ENCODE measurements around the gene GYPB.
"Not testable (repeated sequence)": the region's sequence is repeated elsewhere in the genome, so short reads cannot be mapped to it uniquely, and the experiment has no call there.

GYPB gene

DNA sequence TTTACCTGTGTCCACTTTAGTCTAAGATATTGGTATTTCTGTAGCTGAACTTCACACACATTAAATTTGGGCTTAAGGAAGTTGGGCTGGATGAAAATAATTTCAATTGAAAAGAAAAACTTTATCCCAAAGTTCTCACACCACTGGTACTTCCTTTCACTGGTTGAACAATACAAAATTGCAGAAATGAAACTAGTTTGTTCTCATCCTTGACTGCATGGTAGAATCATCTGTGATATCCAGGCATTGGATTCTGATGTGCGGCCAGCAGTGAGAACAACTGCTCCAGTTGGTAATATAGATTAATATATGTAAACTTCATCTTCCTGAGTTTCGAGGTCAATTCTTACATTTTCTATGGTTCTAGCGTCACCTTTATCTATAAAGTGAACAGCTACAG lies 10.6 kb downstream of the GYPB start:
- DNase-seq (ENCODE audit: low spot score), result not testable (repeated sequence)

GRCh38 chr4:144007960-144008359 lies 11.2 kb downstream of the GYPB start:
- not testable (repeated sequence) for DNase-seq (ENCODE audit: low spot score)

DNA sequence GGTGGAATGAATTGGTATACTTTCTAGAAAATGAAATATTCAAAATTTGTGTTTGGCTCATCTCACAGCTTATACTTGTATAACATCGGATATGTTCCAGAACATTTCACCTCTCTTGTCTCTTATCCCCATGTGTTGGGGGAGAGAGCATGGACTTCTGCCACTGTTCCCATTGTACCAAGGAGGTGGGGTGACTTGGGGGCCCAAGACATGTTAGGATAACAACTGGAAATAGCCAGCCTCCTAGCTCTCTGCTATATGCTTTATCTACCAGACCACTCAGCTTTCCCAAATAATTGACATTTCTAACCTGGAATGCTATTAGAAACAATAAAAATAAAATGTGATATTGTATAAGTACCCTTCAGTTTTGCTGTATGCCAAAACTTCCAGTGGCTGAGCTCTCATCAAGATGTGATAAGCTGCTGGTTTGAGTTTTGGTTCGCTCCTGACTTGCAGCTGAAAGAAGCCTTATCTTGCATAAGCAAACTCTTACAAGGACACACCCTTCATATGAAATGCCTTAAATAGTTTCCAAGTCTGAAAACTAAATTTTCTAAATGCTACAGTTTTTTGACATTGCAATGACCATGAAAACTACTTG lies 12.9 kb downstream of the GYPB start:
- DNase-seq (ENCODE audit: low spot score), result not testable (repeated sequence)

DNA sequence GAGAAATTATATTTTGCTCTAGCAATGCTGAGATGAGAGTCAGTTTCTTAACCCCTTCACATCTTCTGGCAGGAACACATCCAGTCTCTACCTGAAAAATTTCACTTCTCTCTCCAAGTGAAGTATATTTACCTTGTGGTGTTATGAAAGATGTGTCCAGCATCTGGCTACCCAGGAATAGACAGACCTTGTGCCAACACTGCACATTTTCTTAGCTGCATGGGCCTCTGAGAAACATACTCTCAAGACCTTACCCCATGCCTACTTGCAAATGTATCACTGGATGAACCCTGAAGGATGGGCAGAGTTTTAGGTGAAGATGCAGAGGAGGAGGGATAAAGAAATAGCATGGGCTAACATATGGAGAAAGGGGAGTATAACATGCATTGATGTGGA lies 13.6 kb downstream of the GYPB start:
- DNase-seq (ENCODE audit: low spot score), result not testable (repeated sequence)

- not testable (repeated sequence) for DNase-seq (ENCODE audit: low spot score)
Measured at GRCh38 chr4:144004868-144005557, 14.2 kb downstream of the GYPB start.

DNA sequence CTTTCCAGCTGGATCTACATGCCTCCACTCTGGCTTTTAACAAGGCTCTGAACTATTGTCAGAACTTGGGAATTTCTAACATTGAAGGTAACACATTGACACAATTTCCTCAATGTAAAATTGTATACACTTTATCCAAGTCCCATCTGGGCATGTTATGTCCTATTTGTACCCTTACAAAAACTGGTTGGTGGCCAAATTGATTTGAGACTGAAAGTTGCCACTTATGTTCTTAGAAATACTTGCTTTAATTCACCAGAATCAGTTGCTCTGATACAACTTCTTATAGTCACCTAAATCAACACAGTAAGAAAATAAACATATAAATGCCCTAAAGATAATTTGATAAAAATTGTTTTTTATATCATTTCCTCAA lies 15.3 kb downstream of the GYPB start:
- not testable (repeated sequence) for DNase-seq (ENCODE audit: low spot score)

- DNase-seq (ENCODE audit: low spot score), result not testable (repeated sequence)
Measured at GRCh38 chr4:144003205-144003889, 15.8 kb downstream of the GYPB start.

DNA sequence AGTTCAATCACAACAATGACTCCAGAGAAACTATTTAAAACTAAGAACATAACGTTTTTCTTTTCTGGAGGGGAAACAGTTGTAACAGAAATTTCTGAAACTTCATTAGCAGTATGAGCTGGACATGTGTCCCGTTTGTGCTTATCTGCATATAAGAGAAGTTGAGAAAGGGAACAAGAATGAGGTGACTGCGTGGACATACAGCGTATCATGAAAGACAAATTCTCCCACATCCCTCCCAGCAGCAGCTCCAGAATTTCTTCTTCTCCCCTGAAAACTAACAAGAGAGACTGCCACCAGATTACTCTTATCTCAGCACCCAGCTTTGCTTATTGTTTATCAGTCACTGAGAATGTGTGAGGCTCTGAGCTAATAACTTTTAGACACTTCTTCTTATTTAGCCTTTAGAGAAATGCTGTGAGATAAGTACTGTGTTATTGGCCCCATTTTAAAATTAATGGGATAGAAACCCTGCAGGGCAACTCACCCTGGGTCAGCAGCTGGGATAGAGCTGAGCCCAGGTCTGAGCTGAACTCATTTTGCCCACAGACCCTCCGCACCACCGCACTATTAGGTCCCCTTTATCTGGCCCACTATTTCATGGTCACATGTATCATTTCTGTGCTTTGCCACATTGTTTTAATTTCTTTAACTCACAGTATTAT lies 18.7 kb downstream of the GYPB start:
- DNase-seq (ENCODE audit: low spot score), result not testable (repeated sequence)

DNA sequence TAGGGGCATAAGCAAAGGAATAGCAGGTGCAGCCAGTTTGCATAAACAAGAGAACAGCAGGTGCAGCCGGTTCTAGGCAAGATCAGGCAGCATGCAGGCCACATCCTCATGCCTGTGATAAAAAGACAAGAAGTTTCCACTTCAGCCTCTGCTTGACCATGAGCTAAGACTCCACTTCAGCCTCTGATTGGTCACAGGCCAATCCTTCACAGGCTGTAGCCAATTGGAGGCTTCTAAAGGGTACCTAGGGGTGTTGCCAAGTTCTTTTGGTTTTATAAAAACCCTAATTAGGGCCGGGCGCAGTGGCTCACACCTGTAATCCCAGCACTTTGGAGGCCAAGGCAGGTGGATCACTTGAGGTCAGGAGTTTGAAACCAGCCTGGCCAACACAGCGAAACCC lies 23.0 kb downstream of the GYPB start:
- DNase-seq (ENCODE audit: low spot score), result not testable (repeated sequence)

- not testable (repeated sequence) for DNase-seq (ENCODE audit: low spot score)
Measured at GRCh38 chr4:143991761-143992160, 27.4 kb downstream of the GYPB start.

DNA sequence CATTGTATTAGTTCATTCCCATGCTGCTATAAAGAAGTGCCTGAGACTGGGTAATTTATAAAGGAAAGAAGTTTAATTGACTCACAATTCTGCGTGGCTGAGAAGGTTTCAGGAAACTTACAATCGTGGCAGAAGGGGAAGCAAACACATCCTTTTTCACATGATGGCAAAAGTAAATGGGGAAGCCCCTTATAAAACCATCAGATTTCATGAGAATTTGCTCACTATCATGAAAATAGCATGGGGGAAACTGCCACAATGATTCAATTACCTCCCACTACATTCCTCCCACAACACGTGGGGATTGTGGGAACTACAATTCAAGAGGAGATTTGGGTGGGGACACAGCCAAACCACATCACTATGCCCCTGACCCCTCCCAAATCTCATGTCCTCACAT lies 28.5 kb downstream of the GYPB start:
- not testable (repeated sequence) for DNase-seq (ENCODE audit: low spot score)

- no peak for DNase-seq (ENCODE audit: low spot score)
Measured at GRCh38 chr4:143986180-143986579, 33.0 kb downstream of the GYPB start.

GRCh38 chr4:143980776-143981175 lies 38.4 kb downstream of the GYPB start:
- DNase-seq (ENCODE audit: low spot score), result not testable (repeated sequence)

DNA sequence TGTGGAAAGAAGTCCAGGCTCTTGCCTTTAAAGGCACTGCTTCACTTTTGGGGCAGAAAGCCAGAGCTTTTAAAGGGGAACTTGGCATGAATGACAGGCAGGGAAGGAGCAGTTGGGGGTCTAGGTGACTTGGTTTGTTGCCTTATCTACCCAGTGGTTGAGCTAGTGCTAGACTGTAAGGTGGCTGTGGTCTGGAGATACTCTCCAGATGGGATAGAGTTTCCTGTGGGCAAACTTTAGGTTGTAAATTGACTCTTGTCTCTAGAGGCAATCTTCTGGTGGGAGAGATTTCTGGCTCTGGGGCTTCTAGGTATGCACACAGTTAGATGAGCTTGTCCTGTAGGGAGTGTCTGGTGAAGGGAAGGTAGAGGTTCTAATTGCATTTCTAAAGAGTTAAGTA lies 43.7 kb downstream of the GYPB start:
- DNase-seq (ENCODE audit: low spot score), result not testable (repeated sequence)

DNA sequence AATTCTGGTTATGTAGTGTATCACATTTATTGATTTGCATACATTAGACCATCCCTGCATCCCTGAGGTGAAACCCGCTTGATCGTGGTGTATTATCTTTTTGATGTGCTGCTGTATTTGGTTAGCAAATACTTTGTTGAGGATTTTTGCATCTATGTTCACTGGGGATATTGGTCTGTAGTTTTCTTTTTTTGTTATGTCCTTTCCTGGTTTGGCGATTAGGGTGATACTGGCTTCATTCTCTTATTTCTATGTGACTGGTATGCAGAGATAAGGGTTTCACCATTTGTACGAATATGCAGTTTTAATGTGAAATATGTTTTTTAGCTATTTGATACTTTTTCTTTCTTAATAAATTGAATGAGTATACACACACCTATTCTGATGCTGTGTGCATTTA lies 45.2 kb downstream of the GYPB start:
- not testable (repeated sequence) for DNase-seq (ENCODE audit: low spot score)

DNA sequence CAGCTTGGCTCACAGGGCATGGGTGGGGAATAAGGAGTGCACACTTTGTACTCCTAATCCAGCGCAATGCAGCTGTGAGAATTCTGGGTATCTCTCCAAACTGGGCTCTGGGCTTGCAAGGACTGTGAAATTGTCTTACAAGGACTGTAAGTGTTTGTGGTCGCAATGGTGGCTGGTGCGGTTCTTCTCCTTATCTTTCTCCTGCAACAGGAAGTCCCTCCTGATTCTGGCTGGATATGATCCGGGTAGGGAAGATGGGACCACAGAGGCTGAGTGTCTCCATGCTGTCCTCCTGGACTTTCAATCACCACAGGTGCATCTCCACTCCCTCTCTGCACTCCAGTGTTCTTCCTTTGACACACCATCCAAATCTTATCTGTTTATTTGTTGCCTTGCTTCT lies 58.1 kb downstream of the GYPB start:
- no peak for DNase-seq (ENCODE audit: low spot score)

DNA sequence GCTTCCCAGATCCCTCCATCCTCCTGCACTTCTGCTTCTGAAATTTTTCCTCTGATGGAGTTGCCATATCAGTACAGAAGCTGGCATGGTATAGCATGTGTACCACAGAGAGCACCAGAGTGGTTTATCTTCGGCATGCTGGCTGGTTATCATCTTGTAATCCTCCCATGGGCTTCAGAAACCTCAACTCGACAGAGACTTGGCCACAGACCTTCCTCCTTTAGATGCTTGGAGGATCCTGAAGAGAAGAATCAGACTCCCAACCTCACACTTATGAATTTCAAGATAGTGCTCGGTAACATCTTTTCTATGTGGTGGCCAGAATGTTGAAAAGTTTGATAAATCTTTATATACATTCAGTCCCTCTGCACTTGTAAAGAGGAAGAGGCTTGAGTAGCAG lies 63.9 kb downstream of the GYPB start:
- DNase-seq (ENCODE audit: low spot score), result not testable (repeated sequence)

DNA sequence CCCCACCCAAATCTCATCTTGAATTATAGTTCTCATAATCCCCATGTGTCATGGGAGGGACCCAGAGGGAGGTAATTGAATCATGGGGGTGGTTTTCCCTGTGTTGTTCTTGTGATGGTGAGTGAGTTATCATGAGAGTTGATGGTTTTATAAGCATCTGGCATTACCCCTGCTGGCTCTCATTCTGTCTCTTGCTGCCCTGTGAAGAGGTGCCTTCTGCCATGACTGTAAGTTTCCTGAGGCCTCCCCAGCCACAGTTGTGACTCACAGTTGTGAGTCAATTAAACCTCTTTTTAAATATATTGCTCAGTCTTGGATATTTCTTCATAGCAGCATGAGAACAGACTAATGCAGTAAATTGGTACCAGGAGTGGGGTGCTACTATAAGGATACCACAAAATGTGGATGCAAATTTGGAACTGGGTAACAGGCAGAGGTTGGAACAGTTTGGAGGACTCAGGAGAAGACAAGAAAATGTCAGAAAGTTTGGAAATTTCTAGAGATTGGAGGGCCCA lies 67.7 kb downstream of the GYPB start:
- not testable (repeated sequence) for DNase-seq (ENCODE audit: low spot score)

DNA sequence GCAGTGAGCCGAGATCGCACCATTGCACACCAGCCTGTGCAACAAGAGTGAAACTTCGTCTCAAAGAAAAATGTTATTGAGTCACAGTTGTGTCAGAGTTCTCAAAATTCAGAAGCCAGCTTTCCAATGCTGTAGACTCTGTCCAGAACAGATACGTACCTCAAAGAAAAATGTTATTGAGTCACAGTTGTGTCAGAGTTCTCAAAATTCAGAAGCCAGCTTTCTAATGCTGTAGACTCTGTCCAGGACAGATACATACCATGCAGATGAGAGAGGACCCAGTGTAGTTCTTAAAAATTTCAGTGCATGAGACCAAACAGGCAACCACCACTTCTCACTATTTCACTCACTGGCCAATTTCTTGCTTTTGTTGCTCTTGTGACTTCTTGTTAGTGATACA lies 68.2 kb downstream of the GYPB start:
- not testable (repeated sequence) for DNase-seq (ENCODE audit: low spot score)

DNA sequence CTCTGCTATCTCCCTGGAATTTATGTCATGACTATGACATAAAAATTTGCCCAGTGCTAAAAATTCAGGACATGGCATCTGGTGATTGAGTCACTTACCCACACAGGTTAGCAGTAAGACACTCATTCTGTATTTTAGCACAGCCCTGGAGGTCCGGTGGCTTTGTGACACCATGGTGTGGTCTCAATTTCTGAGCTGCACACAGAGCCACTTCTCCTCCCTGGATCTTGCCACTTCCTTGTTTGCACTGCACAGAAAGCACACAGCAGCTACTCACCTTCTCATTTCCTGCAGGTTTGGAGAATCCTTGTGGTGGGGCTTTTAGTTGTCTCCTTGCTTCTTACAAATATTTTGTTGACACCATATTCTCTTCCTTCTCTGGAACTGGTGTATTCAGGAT lies 69.0 kb downstream of the GYPB start:
- not testable (repeated sequence) for DNase-seq (ENCODE audit: low spot score)

- not testable (repeated sequence) for DNase-seq (ENCODE audit: low spot score)
Measured at GRCh38 chr4:143947493-143947892, 71.7 kb downstream of the GYPB start.

All from activated CD4-positive, alpha-beta T cell treated with anti-CD3 and anti-CD28 coated beads, Interleukin-2, Interleukin-4, amounts not matched to agents 100 ng/mL and 50 ng/mL, durations not matched to agents 16 hours and 8 hours (primary cell).